ENCODE results near the gene INPP5A.

DNA sequence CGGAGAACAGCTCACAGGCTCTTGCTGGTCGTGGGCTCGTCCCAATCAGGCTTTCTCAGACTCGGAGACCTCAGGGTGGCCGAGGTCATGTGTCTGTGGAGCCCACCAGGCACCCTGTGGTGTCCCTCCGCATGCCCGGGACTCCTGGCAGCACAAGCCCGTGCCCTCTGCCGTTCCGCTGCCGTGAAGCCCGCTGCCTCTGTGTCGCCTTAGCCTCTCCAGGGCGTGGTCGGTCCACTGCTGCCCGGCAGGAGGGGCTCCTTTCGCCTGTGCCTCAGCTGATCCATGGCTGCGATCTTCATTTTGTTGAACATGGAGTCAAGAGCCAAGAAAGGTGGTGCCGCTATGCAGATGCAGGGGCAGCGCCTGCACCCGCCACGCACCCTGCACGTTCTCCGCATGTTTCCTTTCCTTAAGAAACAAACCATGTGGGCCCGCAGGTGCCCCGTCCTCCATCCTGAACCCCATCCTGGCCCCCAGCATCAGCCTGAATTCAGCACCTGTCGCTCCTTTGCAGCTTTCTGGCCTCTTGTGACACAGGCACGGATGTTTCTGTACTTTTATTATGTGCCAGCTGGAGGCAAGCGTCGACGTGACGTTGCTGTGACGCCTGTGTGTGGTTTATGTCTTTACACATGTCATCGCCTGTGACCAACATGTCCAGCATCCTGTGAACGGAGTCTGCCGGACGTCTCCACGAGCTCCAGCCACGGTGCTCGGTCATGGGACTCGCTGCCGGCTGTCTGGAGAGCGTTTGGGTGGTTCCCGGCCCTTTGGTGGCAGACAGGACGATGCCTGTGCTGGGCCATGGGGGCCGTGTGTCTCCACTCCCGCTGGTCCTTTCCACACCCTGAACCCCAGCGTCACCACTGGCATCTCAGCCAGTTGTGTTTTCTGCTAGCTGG is 178.4 kb downstream of the INPP5A start:
- no peak for TF ChIP-seq EP300 (IDR thresholded peaks at IDR 0.05; ENCODE audit: borderline replicate concordance)
- TF ChIP-seq, protein P1, sequence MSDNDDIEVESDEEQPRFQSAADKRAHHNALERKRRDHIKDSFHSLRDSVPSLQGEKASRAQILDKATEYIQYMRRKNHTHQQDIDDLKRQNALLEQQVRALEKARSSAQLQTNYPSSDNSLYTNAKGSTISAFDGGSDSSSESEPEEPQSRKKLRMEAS (IDR thresholded peaks at IDR 0.05): no peak
- TF ChIP-seq, protein P2, sequence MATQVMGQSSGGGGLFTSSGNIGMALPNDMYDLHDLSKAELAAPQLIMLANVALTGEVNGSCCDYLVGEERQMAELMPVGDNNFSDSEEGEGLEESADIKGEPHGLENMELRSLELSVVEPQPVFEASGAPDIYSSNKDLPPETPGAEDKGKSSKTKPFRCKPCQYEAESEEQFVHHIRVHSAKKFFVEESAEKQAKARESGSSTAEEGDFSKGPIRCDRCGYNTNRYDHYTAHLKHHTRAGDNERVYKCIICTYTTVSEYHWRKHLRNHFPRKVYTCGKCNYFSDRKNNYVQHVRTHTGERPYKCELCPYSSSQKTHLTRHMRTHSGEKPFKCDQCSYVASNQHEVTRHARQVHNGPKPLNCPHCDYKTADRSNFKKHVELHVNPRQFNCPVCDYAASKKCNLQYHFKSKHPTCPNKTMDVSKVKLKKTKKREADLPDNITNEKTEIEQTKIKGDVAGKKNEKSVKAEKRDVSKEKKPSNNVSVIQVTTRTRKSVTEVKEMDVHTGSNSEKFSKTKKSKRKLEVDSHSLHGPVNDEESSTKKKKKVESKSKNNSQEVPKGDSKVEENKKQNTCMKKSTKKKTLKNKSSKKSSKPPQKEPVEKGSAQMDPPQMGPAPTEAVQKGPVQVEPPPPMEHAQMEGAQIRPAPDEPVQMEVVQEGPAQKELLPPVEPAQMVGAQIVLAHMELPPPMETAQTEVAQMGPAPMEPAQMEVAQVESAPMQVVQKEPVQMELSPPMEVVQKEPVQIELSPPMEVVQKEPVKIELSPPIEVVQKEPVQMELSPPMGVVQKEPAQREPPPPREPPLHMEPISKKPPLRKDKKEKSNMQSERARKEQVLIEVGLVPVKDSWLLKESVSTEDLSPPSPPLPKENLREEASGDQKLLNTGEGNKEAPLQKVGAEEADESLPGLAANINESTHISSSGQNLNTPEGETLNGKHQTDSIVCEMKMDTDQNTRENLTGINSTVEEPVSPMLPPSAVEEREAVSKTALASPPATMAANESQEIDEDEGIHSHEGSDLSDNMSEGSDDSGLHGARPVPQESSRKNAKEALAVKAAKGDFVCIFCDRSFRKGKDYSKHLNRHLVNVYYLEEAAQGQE (IDR thresholded peaks at IDR 0.05; ENCODE audit: low read depth): no peak
- no peak for TF ChIP-seq TAF1 (IDR thresholded peaks at IDR 0.05; ENCODE audit: low read depth)
- no peak for TF ChIP-seq EGR1 (IDR thresholded peaks at IDR 0.05)
- no peak for TF ChIP-seq RAD21 (IDR thresholded peaks at IDR 0.05; ENCODE audit: low read depth)
- no peak for TF ChIP-seq ZBTB7A (IDR thresholded peaks at IDR 0.05; ENCODE audit: low read depth)
- no peak for TF ChIP-seq CREB1 (IDR thresholded peaks at IDR 0.05; ENCODE audit: low read depth)
- no peak for TF ChIP-seq CEBPB (IDR thresholded peaks at IDR 0.05)
- TF ChIP-seq NFIC (IDR thresholded peaks at IDR 0.05): no peak
- TF ChIP-seq TCF12 (IDR thresholded peaks at IDR 0.05; ENCODE audit: low read depth): no peak
- no peak for TF ChIP-seq YY1 (IDR thresholded peaks at IDR 0.05; ENCODE audit: low read depth)
